ENCODE data around the gene GPR33.
"Not testable (repeated sequence)": the region's sequence is repeated elsewhere in the genome, so short reads cannot be mapped to it uniquely, and the experiment has no call there.

The GPR33 gene

GRCh38 chr14:31487886-31488285, at the start of gene GPR33:
Gene GPR33 (minus strand): TSS chr14:31488039. CDS start chr14:31483965, 4,074 bp downstream.
- DNase-seq, result no peak

- no peak for DNase-seq
Observed at GRCh38 chr14:31536201-31536960, 48.5 kb upstream of the GPR33 start.

GRCh38 chr14:31530136-31530535, 42.3 kb upstream of the GPR33 start:
- no peak for DNase-seq

GRCh38 chr14:31529053-31529452, 41.2 kb upstream of the GPR33 start:
- DNase-seq, result no peak

GRCh38 chr14:31527546-31527945, 39.7 kb upstream of the GPR33 start:
- DNase-seq, result no peak

GRCh38 chr14:31527087-31527486, 39.2 kb upstream of the GPR33 start:
- DNase-seq, result no peak

GRCh38 chr14:31510855-31511254, 23.0 kb upstream of the GPR33 start:
- no peak for DNase-seq

- no peak for DNase-seq
Observed at GRCh38 chr14:31510222-31510621, 22.4 kb upstream of the GPR33 start.

- no peak for DNase-seq
Observed at GRCh38 chr14:31508135-31508534, 20.3 kb upstream of the GPR33 start.

GRCh38 chr14:31505411-31505810, 17.6 kb upstream of the GPR33 start:
- no peak for DNase-seq

- no peak for DNase-seq
Observed at GRCh38 chr14:31501870-31502269, 14.0 kb upstream of the GPR33 start.

GRCh38 chr14:31492759-31493498, 5.1 kb upstream of the GPR33 start:
- no peak for DNase-seq

- no peak for DNase-seq
Observed at GRCh38 chr14:31489691-31490090, 1.9 kb upstream of the GPR33 start.

GRCh38 chr14:31486764-31487163, 1.1 kb downstream of the GPR33 start:
- DNase-seq, result no peak

- no peak for DNase-seq
Observed at GRCh38 chr14:31484754-31485153, 3.1 kb downstream of the GPR33 start.

GRCh38 chr14:31480156-31480555, 7.7 kb downstream of the GPR33 start:
- DNase-seq, result no peak

GRCh38 chr14:31479027-31479426, 8.8 kb downstream of the GPR33 start:
- DNase-seq, result no peak

- DNase-seq, result no peak
Observed at GRCh38 chr14:31477248-31477647, 10.6 kb downstream of the GPR33 start.

GRCh38 chr14:31476131-31476866, 11.5 kb downstream of the GPR33 start:
- DNase-seq, result no peak

- no peak for DNase-seq
Observed at GRCh38 chr14:31466554-31466953, 21.3 kb downstream of the GPR33 start.

GRCh38 chr14:31465111-31465510, 22.7 kb downstream of the GPR33 start:
- no peak for DNase-seq

- DNase-seq, result not testable (repeated sequence)
Observed at GRCh38 chr14:31462450-31462849, 25.4 kb downstream of the GPR33 start.

- no peak for DNase-seq
Observed at GRCh38 chr14:31461545-31461944, 26.3 kb downstream of the GPR33 start.
